MM.1S (cell line): ENCODE results near the gene CDAN1.

Experiments used
- CTCF ChIP-seq: fragments of 300-600 bp; sonication (generic); IDR thresholded peaks from 2 replicates; pipeline ENCODE4 v1.5.1; 2016; ENCODE audit warnings: antibody characterized with exemption, low read length, mixed read lengths
- EZH2 ChIP-seq: fragments of 300-600 bp; sonication (generic); optimal IDR thresholded peaks from 2 replicates; pipeline ENCODE3; 2017; ENCODE audit warnings: low read depth, mild to moderate bottlenecking, antibody characterized with exemption, low read length, mixed read lengths

- TF ChIP-seq CTCF (no peak), EZH2 (no peak)
Observed at GRCh38 chr15:42723068-42723467, 13.9 kb downstream of the CDAN1 start.
